ENCODE measurements around the gene PAX2.
"Not testable (repeated sequence)": the region's sequence is repeated elsewhere in the genome, so short reads cannot be mapped to it uniquely, and the experiment has no call there.

GRCh38 chr10:100701704-100702103, 43.7 kb upstream of the PAX2 start:
- not testable (repeated sequence) for TF ChIP-seq CTCF (IDR thresholded peaks at IDR 0.05; ENCODE audit: low read depth, low read length, missing input control); ZBTB33 (IDR thresholded peaks at IDR 0.05); MAX (IDR thresholded peaks at IDR 0.05); FOXA1 (IDR thresholded peaks at IDR 0.05)

Data from liver (tissue), 2 donors.